NK-92 (cell line): ENCODE data around the gene NADSYN1.

ENCODE experiments used
- DNase-seq: peaks from one replicate; lab custom pipeline; 2025; ENCODE audit not compliant: unreplicated experiment; lab: John Stamatoyannopoulos, UW

The NADSYN1 gene

GRCh38 chr11:71490044-71490730 is 37.2 kb downstream of the NADSYN1 start:
- no peak for DNase-seq

GRCh38 chr11:71490731-71491390 is 37.9 kb downstream of the NADSYN1 start:
- no peak for DNase-seq

GRCh38 chr11:71491531-71491930 is 38.5 kb downstream of the NADSYN1 start:
- DNase-seq, result no peak

- DNase-seq, result no peak
Measured at GRCh38 chr11:71491940-71492339, 38.9 kb downstream of the NADSYN1 start.

GRCh38 chr11:71495286-71496230 is 42.6 kb downstream of the NADSYN1 start:
- no peak for DNase-seq

GRCh38 chr11:71496421-71496820 is 43.4 kb downstream of the NADSYN1 start:
- DNase-seq, result no peak

- DNase-seq, result no peak
Measured at GRCh38 chr11:71498091-71498490, 45.1 kb downstream of the NADSYN1 start.

GRCh38 chr11:71499125-71499524 is 46.1 kb downstream of the NADSYN1 start:
- no peak for DNase-seq

- no peak for DNase-seq
Measured at GRCh38 chr11:71499546-71499945, 46.5 kb downstream of the NADSYN1 start.

- DNase-seq, result no peak
Measured at GRCh38 chr11:71500601-71501021, 47.6 kb downstream of the NADSYN1 start.

- no peak for DNase-seq
Measured at GRCh38 chr11:71501071-71501985, 48.3 kb downstream of the NADSYN1 start.

- no peak for DNase-seq
Measured at GRCh38 chr11:71502026-71502425, 49.0 kb downstream of the NADSYN1 start.

- no peak for DNase-seq
Measured at GRCh38 chr11:71502871-71503435, 50.0 kb downstream of the NADSYN1 start.

- no peak for DNase-seq
Measured at GRCh38 chr11:71504531-71504930, 51.5 kb downstream of the NADSYN1 start.

- no peak for DNase-seq
Measured at GRCh38 chr11:71505001-71505400, 52.0 kb downstream of the NADSYN1 start.

GRCh38 chr11:71505781-71506180 is 52.8 kb downstream of the NADSYN1 start:
- DNase-seq, result no peak

GRCh38 chr11:71507102-71507501 is 54.1 kb downstream of the NADSYN1 start:
- no peak for DNase-seq

GRCh38 chr11:71518506-71519471 is 65.8 kb downstream of the NADSYN1 start:
- DNase-seq, result no peak

GRCh38 chr11:71519546-71519945 is 66.5 kb downstream of the NADSYN1 start:
- no peak for DNase-seq
